SU-DHL-6 (cell line): ENCODE data around the gene ANKRD49.

ENCODE experiments used
- H2AFZ ChIP-seq: fragments of 200-600 bp; sonication (generic); 2 replicates; pipeline ENCODE4 v1.6.1; 2014; ENCODE audit warnings: low read depth, mild to moderate bottlenecking, moderate library complexity, mixed read lengths, antibody characterized with exemption, low read length; ENCODE audit not compliant: severe bottlenecking
- H3F3A ChIP-seq: fragments of 200-600 bp; shearing (Covaris generic); 2 replicates; pipeline ENCODE4 v1.6.0; 2016; ENCODE audit warnings: antibody characterized with exemption, mild to moderate bottlenecking; ENCODE audit not compliant: insufficient read depth
- H3K27ac ChIP-seq: fragments of 200-600 bp; sonication (generic); 2 replicates; pipeline ENCODE4 v1.5.1; 2016; ENCODE audit warnings: low read depth, mild to moderate bottlenecking, low read length, moderate library complexity, mixed read lengths
- H3K27me3 ChIP-seq: fragments of 200-600 bp; sonication (generic), shearing (Covaris generic); 2 replicates; pipeline ENCODE4 v1.6.0; 2014; ENCODE audit warnings: mild to moderate bottlenecking, low read length
- H3K36me3 ChIP-seq: fragments of 200-600 bp; sonication (generic); 2 replicates; pipeline ENCODE4 v1.6.1; 2014; ENCODE audit warnings: mild to moderate bottlenecking, low read length, mixed read lengths
- H3K4me2 ChIP-seq: fragments of 300-600, 200-600 bp; shearing (Covaris generic), sonication (generic); 2 replicates; pipeline ENCODE4 v1.6.0; 2014; ENCODE audit warnings: low read length, low read depth, mild to moderate bottlenecking; ENCODE audit not compliant: poor library complexity, severe bottlenecking
- H3K4me3 ChIP-seq: fragments of 200-600 bp; sonication (generic); 2 replicates; pipeline ENCODE4 v1.5.1; 2014; ENCODE audit warnings: antibody characterized with exemption, low read length, mild to moderate bottlenecking, mixed read lengths; ENCODE audit not compliant: insufficient read depth, poor library complexity, severe bottlenecking
- H3K79me2 ChIP-seq: fragments of 200-600 bp; sonication (generic); 2 replicates; pipeline ENCODE4 v1.6.1; 2014; ENCODE audit warnings: mild to moderate bottlenecking, low read length, moderate library complexity; ENCODE audit not compliant: insufficient read depth
- H3K9ac ChIP-seq: fragments of 200-600 bp; sonication (generic); 2 replicates; pipeline ENCODE4 v1.7.0; 2014; ENCODE audit warnings: mild to moderate bottlenecking, low read length
- H3K9me2 ChIP-seq: fragments of 200-600 bp; sonication (generic); replicated peaks from 2 replicates; pipeline ENCODE4 v1.6.1; 2014; ENCODE audit warnings: low read length; ENCODE audit not compliant: insufficient read depth
- H3K9me3 ChIP-seq: fragments of 200-600 bp; sonication (generic); 2 replicates; pipeline ENCODE4 v1.6.1; 2014; ENCODE audit warnings: low read length, mixed read lengths; ENCODE audit not compliant: insufficient read depth
- H4K20me1 ChIP-seq: fragments of 200-600 bp; sonication (generic); 2 replicates; pipeline ENCODE4 v1.6.1; 2014; ENCODE audit warnings: low read depth, mild to moderate bottlenecking, antibody characterized with exemption, low read length, moderate library complexity, mixed read lengths
- EZH2phosphoT487 ChIP-seq: fragments of 200-600 bp; sonication (generic), shearing (Covaris generic); conservative IDR thresholded peaks from 2 replicates; pipeline ENCODE4 v1.6.1; 2018; ENCODE audit warnings: mild to moderate bottlenecking, antibody characterized with exemption, low read length, moderate library complexity, mixed read lengths
- TF ChIP-seq, protein P1 (sequence below): fragments of 200-600 bp; sonication (generic); IDR thresholded peaks from one replicate; pipeline ENCODE4 v1.5.1; 2017; ENCODE audit warnings: antibody characterized with exemption, mild to moderate bottlenecking, low read length, moderate library complexity; ENCODE audit not compliant: insufficient read depth, poor library complexity, severe bottlenecking

ANKRD49 gene

GRCh38 chr11:94544646-94545263, 51.0 kb downstream of the ANKRD49 start:
- no peak overlapping the region for H3K4me2 ChIP-seq

DNA sequence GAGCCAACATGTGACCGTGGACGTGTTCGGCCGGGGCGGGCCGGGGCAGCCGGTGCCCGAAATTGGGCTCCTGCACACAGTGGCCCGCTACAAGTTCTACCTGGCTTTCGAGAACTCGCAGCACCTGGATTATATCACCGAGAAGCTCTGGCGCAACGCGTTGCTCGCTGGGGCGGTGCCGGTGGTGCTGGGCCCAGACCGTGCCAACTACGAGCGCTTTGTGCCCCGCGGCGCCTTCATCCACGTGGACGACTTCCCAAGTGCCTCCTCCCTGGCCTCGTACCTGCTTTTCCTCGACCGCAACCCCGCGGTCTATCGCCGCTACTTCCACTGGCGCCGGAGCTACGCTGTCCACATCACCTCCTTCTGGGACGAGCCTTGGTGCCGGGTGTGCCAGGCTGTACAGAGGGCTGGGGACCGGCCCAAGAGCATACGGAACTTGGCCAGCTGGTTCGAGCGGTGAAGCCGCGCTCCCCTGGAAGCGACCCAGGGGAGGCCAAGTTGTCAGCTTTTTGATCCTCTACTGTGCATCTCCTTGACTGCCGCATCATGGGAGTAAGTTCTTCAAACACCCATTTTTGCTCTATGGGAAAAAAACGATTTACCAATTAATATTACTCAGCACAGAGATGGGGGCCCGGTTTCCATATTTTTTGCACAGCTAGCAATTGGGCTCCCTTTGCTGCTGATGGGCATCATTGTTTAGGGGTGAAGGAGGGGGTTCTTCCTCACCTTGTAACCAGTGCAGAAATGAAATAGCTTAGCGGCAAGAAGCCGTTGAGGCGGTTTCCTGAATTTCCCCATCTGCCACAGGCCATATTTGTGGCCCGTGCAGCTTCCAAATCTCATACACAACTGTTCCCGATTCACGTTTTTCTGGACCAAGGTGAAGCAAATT, 51.7 kb downstream of the ANKRD49 start:
- H3K4me3 ChIP-seq = no peak overlapping the region
- H3K79me2 ChIP-seq = no peaks in the 10 kb centered on the region
- no peak overlapping the region for H3K9ac ChIP-seq
- no peaks in the 10 kb centered on the region for H3K9me2 ChIP-seq
- H3K27me3 ChIP-seq = no peaks in the 10 kb centered on the region
- no peaks in the 10 kb centered on the region for H3F3A ChIP-seq
- H3K36me3 ChIP-seq = no peaks in the 10 kb centered on the region
- H2AFZ ChIP-seq = no peak overlapping the region
- TF ChIP-seq, protein P1, sequence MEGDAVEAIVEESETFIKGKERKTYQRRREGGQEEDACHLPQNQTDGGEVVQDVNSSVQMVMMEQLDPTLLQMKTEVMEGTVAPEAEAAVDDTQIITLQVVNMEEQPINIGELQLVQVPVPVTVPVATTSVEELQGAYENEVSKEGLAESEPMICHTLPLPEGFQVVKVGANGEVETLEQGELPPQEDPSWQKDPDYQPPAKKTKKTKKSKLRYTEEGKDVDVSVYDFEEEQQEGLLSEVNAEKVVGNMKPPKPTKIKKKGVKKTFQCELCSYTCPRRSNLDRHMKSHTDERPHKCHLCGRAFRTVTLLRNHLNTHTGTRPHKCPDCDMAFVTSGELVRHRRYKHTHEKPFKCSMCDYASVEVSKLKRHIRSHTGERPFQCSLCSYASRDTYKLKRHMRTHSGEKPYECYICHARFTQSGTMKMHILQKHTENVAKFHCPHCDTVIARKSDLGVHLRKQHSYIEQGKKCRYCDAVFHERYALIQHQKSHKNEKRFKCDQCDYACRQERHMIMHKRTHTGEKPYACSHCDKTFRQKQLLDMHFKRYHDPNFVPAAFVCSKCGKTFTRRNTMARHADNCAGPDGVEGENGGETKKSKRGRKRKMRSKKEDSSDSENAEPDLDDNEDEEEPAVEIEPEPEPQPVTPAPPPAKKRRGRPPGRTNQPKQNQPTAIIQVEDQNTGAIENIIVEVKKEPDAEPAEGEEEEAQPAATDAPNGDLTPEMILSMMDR = no peak
- no peak for TF ChIP-seq EZH2phosphoT487
- no peak overlapping the region for H3K27ac ChIP-seq
- H3K4me2 ChIP-seq = no peak overlapping the region
- no peaks in the 10 kb centered on the region for H3K9me3 ChIP-seq
- H4K20me1 ChIP-seq = no peaks in the 10 kb centered on the region

More at GRCh38 chr11:94544646-94545263, 51.0 kb downstream of the ANKRD49 start:
- Histone ChIP-seq H3K27ac (no peak overlapping the region), H3K79me2 (no peaks in the 10 kb centered on the region), H3K9ac (no peak overlapping the region), H3K9me2 (no peaks in the 10 kb centered on the region), H4K20me1 (no peaks in the 10 kb centered on the region), H3K27me3 (no peaks in the 10 kb centered on the region), H3F3A (no peaks in the 10 kb centered on the region), H3K9me3 (no peaks in the 10 kb centered on the region), H3K36me3 (no peaks in the 10 kb centered on the region), H2AFZ (no peak overlapping the region), H3K4me3 (no peak overlapping the region)
- TF ChIP-seq, protein P1 = no peak
- TF ChIP-seq EZH2phosphoT487 = no peak

DNA sequence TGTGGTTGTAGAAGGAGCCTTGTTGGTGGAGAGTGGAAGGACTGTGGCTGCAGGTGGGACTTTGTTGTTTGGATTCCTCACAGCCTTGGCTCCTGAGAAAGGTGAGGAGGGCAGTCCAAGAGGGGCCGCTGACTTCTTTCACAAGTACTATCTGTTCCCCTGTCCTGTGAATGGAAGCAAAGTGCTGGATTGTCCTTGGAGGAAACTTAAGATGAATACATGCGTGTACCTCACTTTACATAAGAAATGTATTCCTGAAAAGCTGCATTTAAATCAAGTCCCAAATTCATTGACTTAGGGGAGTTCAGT, 52.3 kb downstream of the ANKRD49 start:
- TF ChIP-seq, protein P1 = no peak
- no peak for TF ChIP-seq EZH2phosphoT487
- no peak overlapping the region for H3K9ac ChIP-seq
- no peak overlapping the region for H3K27ac ChIP-seq
- H3K4me2 ChIP-seq = no peak overlapping the region
- H3K27me3 ChIP-seq = no peaks in the 10 kb centered on the region
- H3F3A ChIP-seq = no peaks in the 10 kb centered on the region
- no peaks in the 10 kb centered on the region for H3K36me3 ChIP-seq
- no peak overlapping the region for H2AFZ ChIP-seq
- no peaks in the 10 kb centered on the region for H3K9me2 ChIP-seq
- no peak overlapping the region for H3K4me3 ChIP-seq
- H3K9me3 ChIP-seq = no peaks in the 10 kb centered on the region
- no peaks in the 10 kb centered on the region for H3K79me2 ChIP-seq
- no peaks in the 10 kb centered on the region for H4K20me1 ChIP-seq
